K562 (cell line): ENCODE results near the gene DCHS2. TPM values are rescaled to one million over a fixed set of nuclear protein-coding genes. Genes with fewer than 3 reads are reported as not detected.
A peak's percentile ranks its signal among the peaks of the same experiment; 100 is the strongest.

ENCODE experiments used
- ATAC-seq: fragments of 200-7000 bp; cut with Tn5 transposase; 3 replicates; pipeline ENCODE4 v1.9.1; 2020; ENCODE audit warnings: moderate library complexity
- BruUV-seq: library from RNA; stranded (reverse); fragments of 400-500 nt; replicated peaks from 2 replicates; lab custom pipeline; 2021; lab: Mats Ljungman, UMichigan
- CTCF ChIA-PET: fragments of 300-600 bp; formaldehyde crosslinking; extraction: SDS; loops from one replicate; lab custom pipeline; 2021; ENCODE audit warnings: low intra/inter-chr PET ratio; lab: Yijun Ruan, JAX
- POLR2A ChIA-PET: fragments of 300-600, 350-650 bp; sonication (Branson Sonifier 250); formaldehyde crosslinking; extraction: SDS; loops from one replicate; lab custom pipeline; 2021; ENCODE audit warnings: antibody characterized with exemption, inconsistent platforms; lab: Yijun Ruan, JAX
- DNase-seq, 4 experiments: peaks; one replicate each; pipeline versions ENCODE4 v3.0.0 to v3.0.0-alpha.2; 2011 to 2018; ENCODE audit warnings: low spot score in 3 of 4, mixed read lengths in 3 of 4; ENCODE audit errors: extremely low read depth in 1 of 4
- FAIRE-seq: peaks from 2 replicates; lab custom pipeline; 2011; peaks lifted over from hg19 to GRCh38; lab: Jason Lieb, UNC
- H2AFZ ChIP-seq: 2 replicates; pipeline ENCODE4 v1.6.0; 2011; ENCODE audit warnings: low read depth, low read length, control low read depth, inconsistent platforms
- H3K27ac ChIP-seq: fragments of 200-600 bp; 3 replicates; pipeline ENCODE4 v1.8.0; 2011; ENCODE audit warnings: low read depth, mild to moderate bottlenecking, control low read depth, inconsistent platforms, low read length, moderate library complexity, mixed read lengths; ENCODE audit errors: extremely low read depth
- H3K27me3 ChIP-seq, 2 experiments: fragments of 300-600 bp in 1 of 2; 2 replicates in 1 of 2; 3 replicates in 1 of 2; pipeline versions ENCODE4 v1.6.0 to v1.8.0; 2011; ENCODE audit warnings: inconsistent platforms in 2 of 2, low read length in 2 of 2, mild to moderate bottlenecking in 1 of 2, mixed read lengths in 1 of 2, moderate library complexity in 1 of 2; ENCODE audit not compliant: control insufficient read depth in 2 of 2, insufficient read depth in 2 of 2
- H3K36me3 ChIP-seq: fragments of 300-600 bp; 3 replicates; pipeline ENCODE4 v1.8.0; 2011; ENCODE audit warnings: mild to moderate bottlenecking, low read length, inconsistent platforms; ENCODE audit not compliant: control insufficient read depth, insufficient read depth
- H3K4me1 ChIP-seq, 2 experiments: fragments of 200-600 bp in 1 of 2; replicated peaks in 1 of 2; 2 replicates in 1 of 2; 3 replicates in 1 of 2; pipeline versions ENCODE4 v1.5.1 to v1.8.0; 2011; ENCODE audit warnings: inconsistent platforms in 2 of 2, low read length in 2 of 2, mild to moderate bottlenecking in 1 of 2, mixed read lengths in 1 of 2, moderate library complexity in 1 of 2; ENCODE audit not compliant: control insufficient read depth in 2 of 2, insufficient read depth in 2 of 2
- H3K4me2 ChIP-seq: 2 replicates; pipeline ENCODE4 v1.6.1; 2011; ENCODE audit warnings: low read length, control low read depth, inconsistent platforms, mixed read lengths; ENCODE audit not compliant: insufficient read depth
- H3K4me3 ChIP-seq: fragments of 200-600 bp; sonication (generic), shearing (Covaris generic); 2 replicates; pipeline ENCODE4 v1.5.1; 2016; ENCODE audit warnings: control low read depth, inconsistent platforms
- H3K79me2 ChIP-seq: fragments of 200-600 bp; 3 replicates; pipeline ENCODE4 v1.8.0; 2011; ENCODE audit warnings: low read length, inconsistent platforms; ENCODE audit not compliant: control insufficient read depth, insufficient read depth
- H3K9ac ChIP-seq, 2 experiments: 2 replicates each; pipeline versions ENCODE4 v1.6.0 to v1.6.1; 2011; ENCODE audit warnings: low read depth in 2 of 2, low read length in 2 of 2, control low read depth in 1 of 2, inconsistent platforms in 1 of 2, mild to moderate bottlenecking in 1 of 2, mixed read lengths in 1 of 2; ENCODE audit not compliant: insufficient read depth in 1 of 2
- H3K9me1 ChIP-seq: one replicate; pipeline ENCODE4 v1.6.0; 2011; ENCODE audit warnings: inconsistent platforms, mild to moderate bottlenecking, low read length, moderate library complexity; ENCODE audit not compliant: control insufficient read depth, insufficient read depth
- H3K9me3 ChIP-seq: replicated peaks from 2 replicates; pipeline ENCODE4 v1.5.1; 2011; ENCODE audit warnings: low read depth, low read length, inconsistent platforms; ENCODE audit not compliant: control insufficient read depth, insufficient read depth
- H4K20me1 ChIP-seq: replicated peaks from 2 replicates; pipeline ENCODE4 v1.6.1; 2011; ENCODE audit warnings: low read length, inconsistent platforms, mixed read lengths; ENCODE audit not compliant: control insufficient read depth, insufficient read depth
- FOXK2 ChIP-seq, 2 experiments: fragments of 450-650 bp; IDR thresholded peaks in 1 of 2; conservative IDR thresholded peaks in 1 of 2; 2 replicates each; pipeline ENCODE4 v1.6.1; 2016; ENCODE audit warnings: low read depth in 2 of 2, mild to moderate bottlenecking in 1 of 2
- PKNOX1 ChIP-seq: fragments of 450-650 bp; IDR thresholded peaks from 2 replicates; pipeline ENCODE4 v1.6.1; 2016
- POU5F1 ChIP-seq: fragments of 150-350 bp; IDR thresholded peaks from 2 replicates; pipeline ENCODE4 v1.6.1; 2014; ENCODE audit warnings: borderline replicate concordance, low read length, low read depth, mild to moderate bottlenecking; ENCODE audit not compliant: partially characterized antibody
- RBM39 ChIP-seq: fragments of 200-400 bp; formaldehyde crosslinking; optimal IDR thresholded peaks from 2 replicates; pipeline ENCODE3; 2018; ENCODE audit warnings: low read depth, low read length
- RFX1 ChIP-seq: fragments of 450-650 bp; IDR thresholded peaks from 2 replicates; pipeline ENCODE4 v1.6.1; 2016; ENCODE audit warnings: mild to moderate bottlenecking, moderate library complexity
- SIX5 ChIP-seq, 2 experiments: IDR thresholded peaks; 2 replicates each; pipeline ENCODE4 v1.6.1; 2011; ENCODE audit warnings: low read length in 2 of 2, borderline replicate concordance in 1 of 2, low read depth in 1 of 2, mild to moderate bottlenecking in 1 of 2, moderate library complexity in 1 of 2; ENCODE audit not compliant: insufficient read depth in 1 of 2
- SREBF2 ChIP-seq: sonication (generic); formaldehyde crosslinking; IDR thresholded peaks from 2 replicates; pipeline ENCODE4 v1.4.0; 2020; ENCODE audit warnings: mild to moderate bottlenecking, missing genetic modification reagents
- TAF1 ChIP-seq: IDR thresholded peaks from 2 replicates; pipeline ENCODE4 v1.6.1; 2011; ENCODE audit warnings: mild to moderate bottlenecking, low read length, moderate library complexity; ENCODE audit not compliant: insufficient read depth, control insufficient read depth, severe bottlenecking; ENCODE audit errors: extremely low read depth
- ZC3H4 ChIP-seq: sonication (generic); formaldehyde crosslinking; IDR thresholded peaks from 2 replicates; pipeline ENCODE4 v1.9.0; 2021; ENCODE audit warnings: missing genetic modification reagents, borderline replicate concordance
- ZFP36 ChIP-seq: fragments of 150-350 bp; IDR thresholded peaks from 2 replicates; pipeline ENCODE4 v1.6.1; 2018; ENCODE audit warnings: low read length, low read depth; ENCODE audit not compliant: partially characterized antibody
- ZNF280B ChIP-seq: fragments of 250-450 bp; sonication (Bioruptor Pico); IDR thresholded peaks from 2 replicates; pipeline ENCODE4 v1.5.1; 2021; ENCODE audit warnings: mild to moderate bottlenecking
- WGBS: fragments of 100-300 bp; shearing (Covaris generic); methylation state at CpG from one replicate; pipeline ENCODE4 v1.1.6; 2016; ENCODE audit warnings: low coverage, mixed read lengths; ENCODE audit not compliant: insufficient coverage; ENCODE audit errors: missing lambda C conversion rate; 5-methylcytosine and 5-hydroxymethylcytosine counted together
- in situ Hi-C: fragments of 300-500 bp; cut with MboI; formaldehyde crosslinking; loops from 4 replicates; pipeline ENCODE4 v1.15.0; 2018; ENCODE audit warnings: inconsistent platforms, mixed read lengths
- intact Hi-C: fragments of 100-400 bp; cut with micrococcal nuclease; formaldehyde crosslinking; loops from 2 replicates; pipeline ENCODE4 v1.14.2; 2022
- polyA plus RNA-seq, 8 experiments: library from polyadenylated mRNA; depleted of rRNA in 4 of 8; stranded (reverse) in 5 of 8; unstranded in 3 of 8; fragments of >200 nt; fragmentation: Nextera tagmentation in 2 of 8; fragmentation: Illumina TruSeq in 1 of 8; extraction: Ambion mirVana in 2 of 8; extraction: Trizol in 1 of 8; gene quantifications; 2 replicates each; pipeline versions ENCODE4 v1.2.1 to v1.2.3, GENCODE V29; 2011 to 2014; ENCODE audit warnings: inconsistent platforms in 1 of 8, missing spikeins in 1 of 8
- total RNA-seq, 7 experiments: library from RNA; depleted of rRNA in 6 of 7; stranded (reverse); fragments of >200 nt in 6 of 7; fragmentation: Illumina TruSeq in 2 of 7; extraction: Trizol in 2 of 7; gene quantifications; 2 replicates each; pipeline versions ENCODE4 v1.2.1 to v1.2.3, GENCODE V29; 2011 to 2021; ENCODE audit warnings: low replicate concordance in 1 of 7

The DCHS2 gene
- total and polyA plus RNA-seq, 9 of the 15 experiments (the other 6 are each of a cell fraction or from before 2014, with no cell fraction given): 0.49 to 7.1 (median 5.3) TPM

GRCh38 chr4:154462081-154462810, 29.4 kb downstream of the DCHS2 start (continued):
- no peak for TF ChIP-seq PKNOX1
- no peak for TF ChIP-seq ZC3H4 (CRISPR knock-in tag)
- TF ChIP-seq, all 486 proteins: peak for 0

- peaks cover 3 to 59% of the 10 kb centered on the region in 2 experiments; a peak in 3 of 5 replicates for H3K4me1 ChIP-seq
- H4K20me1 ChIP-seq: no peaks in the 10 kb centered on the region
- TF ChIP-seq TAF1 (no peak), FOXK2 (conservative IDR thresholded peaks at IDR 0.05 in 1 of 2, IDR thresholded peaks at IDR 0.05 in 1 of 2; ENCODE audit: low read depth in 2 of 2) (no peak), SREBF2 (CRISPR knock-in tag) (no peak), RBM39 (no peak), SIX5 (IDR thresholded peaks at IDR 0.05; ENCODE audit: borderline replicate concordance in 1 of 2, insufficient read depth in 1 of 2, low read depth in 1 of 2, low read length in 2 of 2) (no peak), ZNF280B (no peak), POU5F1 (no peak), ZFP36 (no peak), RFX1 (peak; percentile 16; the same call in 1 of the 2 replicates)
- H3K9me1 ChIP-seq: no peaks in the 10 kb centered on the region
- WGBS: 43% methylated on average over 6 of the region's 6 CpGs
- H3K4me3 ChIP-seq: no peak overlapping the region
- CTCF ChIA-PET: no interaction called here
- no peaks in the 10 kb centered on the region for H3K27me3 ChIP-seq
- DNase-seq: no peak
- no peak overlapping the region; the same call in 2 of the 3 replicates for H3K27ac ChIP-seq
- H3K36me3 ChIP-seq: 0 out of 3 replicates have a peak, but pooled peaks cover 2% of the 10 kb centered on the region
- H3K4me2 ChIP-seq: no peak overlapping the region
- ATAC-seq: no peak
- H2AFZ ChIP-seq: peak overlapping the region; percentile 5
- H3K9me3 ChIP-seq: no peaks in the 10 kb centered on the region
- POLR2A ChIA-PET: interaction anchor here (0.9 to 2.9 kb wide), 4 partner anchors 7 to 41 kb away, joined by 4 to 11 read pairs (median 7); no protein-coding TSS in a partner anchor
- FAIRE-seq: no peak
- in situ Hi-C loops (no loop called here), intact Hi-C loops (loop anchor here (2.0 kb wide), 1 partner anchor 15 kb away; no protein-coding TSS in a partner anchor)
- BruUV-seq: no TSS peak
- H3K79me2 ChIP-seq: peaks cover 86% of the 10 kb centered on the region
- H3K9ac ChIP-seq: no peak overlapping the region
These were observed 34.1 kb downstream of the DCHS2 start for GRCh38 chr4:154457471-154457870.
